Measurements from ENCODE around the gene SHFL. TPM values are rescaled to one million over a fixed set of nuclear protein-coding genes. Genes with fewer than 3 reads are reported as not detected.

The SHFL gene
- total and polyA plus RNA-seq, 2 of the 8 experiments (the other 6 are each of a cell fraction or from before 2014, with no cell fraction given): 25.3 to 37.1 TPM

DNA sequence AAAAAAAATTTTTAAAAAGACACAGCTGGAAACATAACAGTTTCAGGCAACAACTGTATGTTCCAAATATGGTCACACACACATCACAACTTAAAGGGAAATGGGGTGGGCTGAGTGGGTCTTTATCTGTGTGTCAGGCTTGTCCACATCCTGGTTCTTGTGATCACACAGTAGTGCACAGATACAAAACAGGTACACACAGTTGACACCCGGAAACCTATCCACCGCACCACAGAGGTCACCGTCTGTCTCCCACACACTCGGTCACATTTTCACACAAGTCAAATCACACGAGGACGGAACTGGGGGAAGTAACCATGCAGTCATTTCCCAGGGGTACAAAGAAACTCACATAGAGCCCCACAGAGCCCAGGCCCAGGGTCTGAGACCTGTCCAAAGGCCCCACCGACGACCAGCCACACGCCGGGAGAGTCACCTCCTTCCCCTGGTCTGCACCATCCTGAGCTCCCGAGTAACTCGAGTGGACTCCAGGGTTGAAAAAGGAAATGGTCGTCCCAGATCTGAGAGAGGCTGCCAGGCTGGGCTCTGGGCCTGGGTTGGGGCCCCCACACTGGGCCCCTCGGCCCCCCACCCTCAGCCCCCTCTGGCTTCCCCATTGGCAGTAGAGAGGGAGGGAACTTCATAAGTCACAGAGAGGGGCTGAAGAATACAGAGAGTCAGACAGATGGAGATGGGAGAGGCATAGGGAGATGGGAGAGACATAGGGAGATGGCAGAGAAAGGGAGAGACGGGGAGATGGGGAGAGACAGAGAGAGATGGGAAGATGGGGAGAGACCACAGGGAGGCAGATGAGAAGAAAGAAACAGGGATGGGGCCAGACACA, 18.8 kb downstream of the SHFL start (continued):
- TF ChIP-seq, protein P1, sequence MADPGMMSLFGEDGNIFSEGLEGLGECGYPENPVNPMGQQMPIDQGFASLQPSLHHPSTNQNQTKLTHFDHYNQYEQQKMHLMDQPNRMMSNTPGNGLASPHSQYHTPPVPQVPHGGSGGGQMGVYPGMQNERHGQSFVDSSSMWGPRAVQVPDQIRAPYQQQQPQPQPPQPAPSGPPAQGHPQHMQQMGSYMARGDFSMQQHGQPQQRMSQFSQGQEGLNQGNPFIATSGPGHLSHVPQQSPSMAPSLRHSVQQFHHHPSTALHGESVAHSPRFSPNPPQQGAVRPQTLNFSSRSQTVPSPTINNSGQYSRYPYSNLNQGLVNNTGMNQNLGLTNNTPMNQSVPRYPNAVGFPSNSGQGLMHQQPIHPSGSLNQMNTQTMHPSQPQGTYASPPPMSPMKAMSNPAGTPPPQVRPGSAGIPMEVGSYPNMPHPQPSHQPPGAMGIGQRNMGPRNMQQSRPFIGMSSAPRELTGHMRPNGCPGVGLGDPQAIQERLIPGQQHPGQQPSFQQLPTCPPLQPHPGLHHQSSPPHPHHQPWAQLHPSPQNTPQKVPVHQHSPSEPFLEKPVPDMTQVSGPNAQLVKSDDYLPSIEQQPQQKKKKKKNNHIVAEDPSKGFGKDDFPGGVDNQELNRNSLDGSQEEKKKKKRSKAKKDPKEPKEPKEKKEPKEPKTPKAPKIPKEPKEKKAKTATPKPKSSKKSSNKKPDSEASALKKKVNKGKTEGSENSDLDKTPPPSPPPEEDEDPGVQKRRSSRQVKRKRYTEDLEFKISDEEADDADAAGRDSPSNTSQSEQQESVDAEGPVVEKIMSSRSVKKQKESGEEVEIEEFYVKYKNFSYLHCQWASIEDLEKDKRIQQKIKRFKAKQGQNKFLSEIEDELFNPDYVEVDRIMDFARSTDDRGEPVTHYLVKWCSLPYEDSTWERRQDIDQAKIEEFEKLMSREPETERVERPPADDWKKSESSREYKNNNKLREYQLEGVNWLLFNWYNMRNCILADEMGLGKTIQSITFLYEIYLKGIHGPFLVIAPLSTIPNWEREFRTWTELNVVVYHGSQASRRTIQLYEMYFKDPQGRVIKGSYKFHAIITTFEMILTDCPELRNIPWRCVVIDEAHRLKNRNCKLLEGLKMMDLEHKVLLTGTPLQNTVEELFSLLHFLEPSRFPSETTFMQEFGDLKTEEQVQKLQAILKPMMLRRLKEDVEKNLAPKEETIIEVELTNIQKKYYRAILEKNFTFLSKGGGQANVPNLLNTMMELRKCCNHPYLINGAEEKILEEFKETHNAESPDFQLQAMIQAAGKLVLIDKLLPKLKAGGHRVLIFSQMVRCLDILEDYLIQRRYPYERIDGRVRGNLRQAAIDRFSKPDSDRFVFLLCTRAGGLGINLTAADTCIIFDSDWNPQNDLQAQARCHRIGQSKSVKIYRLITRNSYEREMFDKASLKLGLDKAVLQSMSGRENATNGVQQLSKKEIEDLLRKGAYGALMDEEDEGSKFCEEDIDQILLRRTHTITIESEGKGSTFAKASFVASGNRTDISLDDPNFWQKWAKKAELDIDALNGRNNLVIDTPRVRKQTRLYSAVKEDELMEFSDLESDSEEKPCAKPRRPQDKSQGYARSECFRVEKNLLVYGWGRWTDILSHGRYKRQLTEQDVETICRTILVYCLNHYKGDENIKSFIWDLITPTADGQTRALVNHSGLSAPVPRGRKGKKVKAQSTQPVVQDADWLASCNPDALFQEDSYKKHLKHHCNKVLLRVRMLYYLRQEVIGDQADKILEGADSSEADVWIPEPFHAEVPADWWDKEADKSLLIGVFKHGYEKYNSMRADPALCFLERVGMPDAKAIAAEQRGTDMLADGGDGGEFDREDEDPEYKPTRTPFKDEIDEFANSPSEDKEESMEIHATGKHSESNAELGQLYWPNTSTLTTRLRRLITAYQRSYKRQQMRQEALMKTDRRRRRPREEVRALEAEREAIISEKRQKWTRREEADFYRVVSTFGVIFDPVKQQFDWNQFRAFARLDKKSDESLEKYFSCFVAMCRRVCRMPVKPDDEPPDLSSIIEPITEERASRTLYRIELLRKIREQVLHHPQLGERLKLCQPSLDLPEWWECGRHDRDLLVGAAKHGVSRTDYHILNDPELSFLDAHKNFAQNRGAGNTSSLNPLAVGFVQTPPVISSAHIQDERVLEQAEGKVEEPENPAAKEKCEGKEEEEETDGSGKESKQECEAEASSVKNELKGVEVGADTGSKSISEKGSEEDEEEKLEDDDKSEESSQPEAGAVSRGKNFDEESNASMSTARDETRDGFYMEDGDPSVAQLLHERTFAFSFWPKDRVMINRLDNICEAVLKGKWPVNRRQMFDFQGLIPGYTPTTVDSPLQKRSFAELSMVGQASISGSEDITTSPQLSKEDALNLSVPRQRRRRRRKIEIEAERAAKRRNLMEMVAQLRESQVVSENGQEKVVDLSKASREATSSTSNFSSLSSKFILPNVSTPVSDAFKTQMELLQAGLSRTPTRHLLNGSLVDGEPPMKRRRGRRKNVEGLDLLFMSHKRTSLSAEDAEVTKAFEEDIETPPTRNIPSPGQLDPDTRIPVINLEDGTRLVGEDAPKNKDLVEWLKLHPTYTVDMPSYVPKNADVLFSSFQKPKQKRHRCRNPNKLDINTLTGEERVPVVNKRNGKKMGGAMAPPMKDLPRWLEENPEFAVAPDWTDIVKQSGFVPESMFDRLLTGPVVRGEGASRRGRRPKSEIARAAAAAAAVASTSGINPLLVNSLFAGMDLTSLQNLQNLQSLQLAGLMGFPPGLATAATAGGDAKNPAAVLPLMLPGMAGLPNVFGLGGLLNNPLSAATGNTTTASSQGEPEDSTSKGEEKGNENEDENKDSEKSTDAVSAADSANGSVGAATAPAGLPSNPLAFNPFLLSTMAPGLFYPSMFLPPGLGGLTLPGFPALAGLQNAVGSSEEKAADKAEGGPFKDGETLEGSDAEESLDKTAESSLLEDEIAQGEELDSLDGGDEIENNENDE (IDR thresholded peaks at IDR 0.05; ENCODE audit: insufficient replicate concordance, low read length): no peak
- TF ChIP-seq CHD2 (IDR thresholded peaks at IDR 0.05; ENCODE audit: low read length) (no peak), SIRT6 (IDR thresholded peaks at IDR 0.05; ENCODE audit: low read length) (no peak), EGR1 (IDR thresholded peaks at IDR 0.05; ENCODE audit: borderline replicate concordance, low read depth, low read length) (no peak), RFX5 (IDR thresholded peaks at IDR 0.05; ENCODE audit: borderline replicate concordance, low read depth, low read length) (no peak), RNF2 (IDR thresholded peaks at IDR 0.05; ENCODE audit: borderline replicate concordance, low read depth, low read length, missing control alignments, poor library complexity, severe bottlenecking) (no peak)
- TF ChIP-seq, protein P2, sequence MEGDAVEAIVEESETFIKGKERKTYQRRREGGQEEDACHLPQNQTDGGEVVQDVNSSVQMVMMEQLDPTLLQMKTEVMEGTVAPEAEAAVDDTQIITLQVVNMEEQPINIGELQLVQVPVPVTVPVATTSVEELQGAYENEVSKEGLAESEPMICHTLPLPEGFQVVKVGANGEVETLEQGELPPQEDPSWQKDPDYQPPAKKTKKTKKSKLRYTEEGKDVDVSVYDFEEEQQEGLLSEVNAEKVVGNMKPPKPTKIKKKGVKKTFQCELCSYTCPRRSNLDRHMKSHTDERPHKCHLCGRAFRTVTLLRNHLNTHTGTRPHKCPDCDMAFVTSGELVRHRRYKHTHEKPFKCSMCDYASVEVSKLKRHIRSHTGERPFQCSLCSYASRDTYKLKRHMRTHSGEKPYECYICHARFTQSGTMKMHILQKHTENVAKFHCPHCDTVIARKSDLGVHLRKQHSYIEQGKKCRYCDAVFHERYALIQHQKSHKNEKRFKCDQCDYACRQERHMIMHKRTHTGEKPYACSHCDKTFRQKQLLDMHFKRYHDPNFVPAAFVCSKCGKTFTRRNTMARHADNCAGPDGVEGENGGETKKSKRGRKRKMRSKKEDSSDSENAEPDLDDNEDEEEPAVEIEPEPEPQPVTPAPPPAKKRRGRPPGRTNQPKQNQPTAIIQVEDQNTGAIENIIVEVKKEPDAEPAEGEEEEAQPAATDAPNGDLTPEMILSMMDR (IDR thresholded peaks at IDR 0.05; ENCODE audit: control extremely low read depth in 1 of 3, insufficient read depth in 1 of 3, low read depth in 1 of 3, low read length in 3 of 3): no peak
